UCSD-AML1 (cell line): ENCODE data around the gene BPIFB2.

Experiments
- DNase-seq: peaks from one replicate; lab custom pipeline; 2025; ENCODE audit not compliant: unreplicated experiment; lab: John Stamatoyannopoulos, UW

BPIFB2 gene

DNA sequence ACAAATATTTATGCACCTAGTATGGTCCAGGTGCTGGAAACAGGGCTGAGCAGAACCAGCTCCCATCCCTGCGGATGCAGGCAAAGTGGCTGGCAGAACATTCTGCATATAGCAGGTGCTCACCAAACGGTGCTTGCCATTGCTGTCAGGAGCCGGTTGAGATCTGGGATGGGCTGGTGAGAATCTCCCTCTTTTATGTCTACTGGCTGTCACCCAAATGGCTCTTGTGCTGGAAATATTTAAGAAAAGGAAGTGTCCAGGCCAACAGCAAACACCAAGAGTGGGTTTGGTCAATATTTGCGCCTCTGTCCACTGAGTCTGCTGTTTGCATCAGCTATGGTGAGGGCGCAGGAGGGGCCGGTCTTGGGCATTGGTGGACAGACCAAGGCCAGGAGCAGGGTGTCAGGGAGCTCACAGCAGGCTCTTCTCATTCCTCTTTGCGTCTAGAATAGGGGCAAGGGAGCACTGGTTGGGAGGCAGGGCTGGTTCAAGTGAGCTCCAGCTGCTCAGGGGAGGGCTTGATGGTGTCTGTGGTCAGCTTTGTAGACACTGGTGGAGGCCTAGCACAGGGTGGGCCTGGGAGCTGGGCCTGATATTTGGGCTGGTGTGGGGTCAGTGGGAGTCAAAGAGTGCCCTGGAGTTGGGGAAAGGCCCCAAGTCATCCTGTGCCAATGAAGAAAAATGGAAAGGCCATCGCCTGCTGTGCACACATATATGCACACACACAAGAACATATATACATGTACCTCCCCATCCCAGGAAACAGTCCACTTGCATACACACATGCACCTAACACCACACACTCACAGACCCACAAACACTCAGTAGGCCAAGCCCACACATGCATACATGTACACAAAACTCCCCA, 1.4 kb upstream of the BPIFB2 start:
- no peak for DNase-seq

DNA sequence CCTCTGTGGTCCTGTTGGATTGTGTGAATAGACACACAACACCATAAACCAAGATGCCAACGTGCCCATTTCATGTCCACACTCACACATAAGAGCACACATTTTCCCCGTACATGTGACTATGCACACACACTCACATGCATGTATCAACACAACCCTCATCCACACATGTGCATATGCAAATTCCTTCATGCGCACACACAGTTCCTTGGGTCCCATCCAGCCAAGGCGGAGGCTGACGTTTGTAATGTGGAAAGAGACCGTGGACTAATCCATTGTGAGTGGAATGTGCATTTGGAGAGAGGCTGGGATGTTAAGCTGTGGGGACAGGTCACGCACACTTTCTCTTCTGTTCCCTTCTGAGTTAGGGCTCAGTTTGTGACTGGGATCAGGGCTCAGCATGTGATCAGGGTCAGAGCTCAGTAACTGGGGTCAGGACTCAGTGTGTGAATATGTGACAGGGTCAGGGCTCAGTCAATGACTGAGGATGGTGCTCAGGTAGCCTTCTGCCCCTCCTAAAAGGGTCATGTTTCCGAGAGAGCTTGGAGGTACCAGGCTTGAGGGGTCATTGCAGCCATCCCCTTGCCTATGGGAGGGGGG, 628 bp upstream of the BPIFB2 start:
- no peak for DNase-seq

DNA sequence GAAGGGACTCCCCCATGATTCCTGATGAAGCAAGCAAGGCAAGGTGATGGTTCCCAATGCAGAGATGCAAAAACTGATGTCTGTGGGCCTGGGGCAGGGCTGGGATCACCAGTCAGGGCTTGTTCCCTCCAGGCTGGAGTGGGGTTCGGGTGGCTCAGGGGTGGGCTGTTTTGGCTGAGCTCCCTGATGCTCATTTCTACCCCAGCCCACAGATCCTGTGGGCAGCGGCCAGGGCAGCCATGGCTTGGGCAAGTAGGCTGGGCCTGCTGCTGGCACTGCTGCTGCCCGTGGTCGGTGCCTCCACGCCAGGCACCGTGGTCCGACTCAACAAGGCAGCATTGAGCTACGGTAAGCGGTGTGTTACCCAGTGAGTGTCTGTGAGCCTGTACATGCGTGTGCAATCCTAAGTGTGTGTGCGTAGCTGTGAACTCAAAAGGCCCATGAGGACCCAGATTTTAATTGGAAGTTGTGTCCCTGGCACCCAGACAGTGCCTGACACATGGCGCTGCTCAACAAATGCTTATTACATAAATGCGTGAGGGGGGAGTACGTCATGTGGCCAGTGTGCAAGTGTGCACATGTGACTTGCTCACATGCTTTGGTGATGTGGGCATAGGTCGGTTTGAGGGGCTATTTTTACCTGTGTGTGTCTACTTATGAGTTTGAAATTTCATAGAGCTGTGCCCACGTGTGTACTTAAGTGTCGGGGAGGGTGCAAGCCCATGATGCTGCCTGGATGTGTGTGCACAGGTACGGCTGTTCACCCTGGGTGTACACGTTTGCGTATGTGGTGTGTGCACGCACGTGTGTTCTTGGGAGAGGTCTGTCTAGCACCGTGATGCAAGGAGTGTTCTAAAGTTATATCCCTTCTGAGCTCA, 1.1 kb downstream of the BPIFB2 start:
- no peak for DNase-seq

DNA sequence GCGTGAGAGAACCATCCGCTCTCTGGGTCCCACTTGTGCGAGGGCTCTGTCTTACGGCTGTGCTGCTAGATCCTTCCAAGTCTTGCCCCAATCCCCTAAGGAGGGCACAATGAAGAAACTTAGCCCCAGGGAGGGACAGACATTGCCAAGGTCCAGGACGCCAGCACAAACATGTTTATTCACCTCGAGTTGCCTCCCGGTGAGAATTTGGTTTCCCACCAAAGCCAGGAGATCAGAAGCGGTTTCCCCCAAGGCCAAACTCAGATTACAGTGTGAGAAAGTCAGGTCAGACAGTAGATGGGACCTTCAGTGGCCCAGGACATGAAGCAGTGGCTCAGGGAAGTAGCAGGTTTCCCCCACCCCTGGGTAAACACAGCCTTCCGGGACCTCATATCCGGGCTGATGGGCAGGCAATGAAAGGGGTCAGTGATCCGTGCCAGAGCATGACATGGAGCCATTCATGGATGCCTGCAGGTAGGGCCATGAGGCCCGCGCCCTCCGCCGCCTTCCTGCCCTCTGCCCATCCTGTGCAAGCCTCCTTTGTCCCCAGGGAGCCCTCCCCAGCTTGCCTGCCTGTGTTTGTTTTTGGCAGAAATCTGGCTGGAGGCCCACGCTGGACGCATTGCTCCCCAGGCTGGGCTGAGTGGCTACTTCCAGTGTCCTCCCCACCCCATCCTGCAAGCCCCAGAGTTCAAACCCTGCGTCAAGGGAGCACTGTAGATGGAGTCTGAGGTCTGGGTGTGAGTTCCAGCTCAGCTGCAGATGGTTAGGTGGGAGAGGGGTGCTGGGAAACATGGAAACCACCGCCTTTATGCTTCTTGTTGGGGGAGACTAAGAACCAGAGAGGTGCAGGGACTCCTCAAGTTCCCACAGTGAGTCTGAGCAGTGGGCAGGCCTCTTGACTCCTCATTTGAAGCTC, 2.0 kb downstream of the BPIFB2 start:
- no peak for DNase-seq

DNA sequence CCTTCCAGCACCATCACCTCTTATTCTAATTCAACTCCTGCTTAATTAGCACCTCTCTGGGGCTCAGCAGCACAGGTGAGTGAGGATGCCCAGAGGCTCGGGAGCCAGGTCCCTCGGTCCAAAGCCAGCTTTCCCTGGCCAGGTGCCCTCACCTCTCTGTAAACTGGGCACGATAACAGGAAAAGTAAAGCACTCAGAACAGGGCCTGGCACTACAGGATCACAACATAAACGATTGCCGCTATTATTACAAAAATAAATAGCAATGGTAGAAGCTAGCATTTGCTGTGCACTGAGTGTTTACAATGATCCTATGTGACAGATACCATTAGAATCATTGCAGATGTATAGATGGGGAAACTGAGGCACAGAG, 2.6 kb downstream of the BPIFB2 start:
- DNase-seq = no peak

DNA sequence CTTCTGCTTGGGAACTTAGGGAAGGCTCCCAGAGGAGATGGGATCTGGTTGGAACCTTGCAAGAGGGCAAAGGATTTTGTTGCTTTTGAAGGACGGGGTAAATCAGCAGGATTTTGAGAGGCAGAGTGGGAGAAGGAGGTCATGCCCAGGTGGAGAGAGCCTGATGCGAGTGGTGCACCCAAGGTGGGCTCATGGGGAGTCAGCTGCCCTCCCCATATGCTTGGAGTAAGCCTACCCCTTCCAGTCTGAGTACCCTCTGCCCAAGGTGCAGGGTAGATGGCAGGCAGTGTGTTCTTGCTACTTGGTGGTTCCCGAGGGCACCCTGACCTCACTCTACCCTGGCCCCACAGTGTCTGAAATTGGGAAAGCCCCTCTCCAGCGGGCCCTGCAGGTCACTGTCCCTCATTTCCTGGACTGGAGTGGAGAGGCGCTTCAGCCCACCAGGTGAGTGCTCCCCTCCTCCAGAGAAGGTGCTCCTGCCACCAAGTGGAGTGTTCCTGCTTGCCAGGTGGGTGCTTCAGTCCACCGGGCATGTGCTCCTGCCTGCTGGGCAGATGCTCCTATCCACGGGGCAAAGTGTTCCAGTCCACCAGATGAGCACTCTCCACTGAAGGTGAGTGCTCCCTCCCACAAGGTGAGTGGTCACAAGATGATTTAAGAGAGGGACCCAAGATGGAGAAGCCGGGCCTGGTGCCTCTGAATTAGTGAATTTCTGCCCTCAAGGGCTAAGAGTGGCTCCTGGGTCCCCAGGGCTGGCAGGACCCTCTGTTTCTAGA, 3.4 kb downstream of the BPIFB2 start:
- DNase-seq = no peak

DNA sequence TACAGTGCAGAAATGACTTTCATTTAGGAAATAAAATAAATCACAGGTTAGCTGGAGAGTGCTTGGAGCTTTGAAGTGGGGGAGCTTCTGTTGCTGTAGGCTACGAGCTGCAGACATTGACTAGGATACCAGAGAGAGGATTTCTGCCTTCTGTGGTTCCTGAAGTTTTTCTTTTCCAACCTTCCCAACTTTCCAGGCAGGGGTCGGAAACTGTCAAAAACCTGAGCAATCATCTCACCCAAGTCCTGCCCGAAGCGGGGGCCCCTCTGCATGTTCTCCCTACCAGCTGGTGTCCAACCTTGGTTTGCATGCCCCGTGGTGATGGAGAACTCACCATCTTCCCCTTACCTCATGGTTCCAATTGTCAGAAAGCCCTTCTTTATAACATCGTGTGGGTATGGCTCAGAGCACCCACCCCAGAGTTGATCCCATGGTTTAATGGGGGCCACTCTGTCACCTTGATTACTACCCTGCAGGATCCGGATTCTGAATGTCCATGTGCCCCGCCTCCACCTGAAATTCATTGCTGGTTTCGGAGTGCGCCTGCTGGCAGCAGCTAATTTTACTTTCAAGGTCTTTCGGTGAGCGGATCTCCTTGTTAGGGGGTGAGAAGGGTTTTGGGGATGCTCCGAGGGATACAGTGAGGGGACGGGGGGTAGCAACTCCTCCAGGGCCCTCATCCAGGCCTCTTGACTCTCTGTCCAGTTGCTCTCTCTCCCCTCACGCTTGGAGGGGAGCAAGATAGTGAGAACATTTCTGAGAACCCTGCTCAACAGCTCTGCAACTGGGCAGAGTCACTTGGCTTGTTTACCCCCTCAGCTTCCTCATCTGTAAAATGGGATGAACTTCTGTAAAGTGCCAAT, 5.1 kb downstream of the BPIFB2 start:
- no peak for DNase-seq

DNA sequence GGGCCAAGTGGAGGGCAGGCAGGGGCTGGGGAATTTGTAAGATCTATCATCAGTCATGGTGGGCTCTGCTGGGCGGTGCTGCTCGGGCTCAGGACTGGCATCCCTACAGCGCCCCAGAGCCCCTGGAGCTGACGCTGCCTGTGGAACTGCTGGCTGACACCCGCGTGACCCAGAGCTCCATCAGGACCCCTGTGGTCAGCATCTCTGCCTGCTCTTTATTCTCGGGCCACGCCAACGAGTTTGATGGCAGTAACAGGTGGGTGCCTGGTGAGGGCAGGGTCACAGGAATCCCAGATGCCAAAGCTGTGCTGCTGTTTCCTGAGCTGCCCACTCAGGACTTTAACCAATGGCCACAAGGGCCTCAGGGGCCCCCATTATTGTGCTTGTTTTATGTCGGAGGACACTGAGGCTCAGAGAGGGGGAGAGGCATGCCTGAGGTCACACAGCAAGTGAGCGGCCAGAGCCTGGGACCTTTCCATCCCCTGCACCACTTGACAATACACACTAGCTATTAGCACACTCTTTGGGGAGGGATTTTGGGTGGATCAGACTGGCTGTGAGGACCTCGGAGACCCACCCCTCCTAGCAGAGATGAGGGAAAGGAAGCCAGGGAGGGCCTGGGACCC, 6.3 kb downstream of the BPIFB2 start:
- no peak for DNase-seq

DNA sequence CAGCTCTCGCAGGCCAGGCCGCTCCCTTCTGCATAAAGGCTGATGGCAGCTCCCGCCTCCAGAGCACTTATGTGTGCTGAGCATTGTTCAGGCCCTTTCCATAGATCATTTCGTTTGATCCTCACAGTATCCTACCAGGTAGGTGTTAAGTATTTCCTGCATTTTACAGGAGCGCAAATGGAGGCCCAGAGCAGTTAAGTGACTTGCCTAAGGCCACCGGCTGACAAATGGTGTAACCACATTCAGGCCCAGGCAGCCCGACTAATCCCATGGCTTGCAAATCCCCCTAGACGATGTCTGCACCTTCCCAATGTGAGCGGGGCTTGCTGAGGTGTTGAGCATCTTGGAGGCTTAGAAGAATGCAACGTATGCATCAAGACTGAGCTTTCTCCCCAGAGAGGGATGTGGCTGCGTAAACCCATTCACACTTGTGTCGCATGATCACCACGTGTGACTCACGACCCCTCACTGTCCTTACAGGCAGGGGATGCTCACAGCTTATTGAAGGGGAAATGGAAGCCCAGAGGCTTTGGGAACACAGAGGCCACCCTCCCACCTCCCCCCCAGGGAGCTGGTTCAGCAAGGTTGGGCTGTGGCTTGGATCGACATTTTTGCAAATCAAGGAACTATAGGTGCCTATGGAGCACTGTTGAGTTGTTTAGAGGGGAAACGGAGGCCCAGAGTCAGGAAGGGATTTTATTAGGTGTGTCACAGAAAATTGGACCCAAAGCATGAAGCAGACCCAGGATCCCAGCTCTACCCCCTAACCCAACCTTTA, 7.0 kb downstream of the BPIFB2 start:
- no peak for DNase-seq

DNA sequence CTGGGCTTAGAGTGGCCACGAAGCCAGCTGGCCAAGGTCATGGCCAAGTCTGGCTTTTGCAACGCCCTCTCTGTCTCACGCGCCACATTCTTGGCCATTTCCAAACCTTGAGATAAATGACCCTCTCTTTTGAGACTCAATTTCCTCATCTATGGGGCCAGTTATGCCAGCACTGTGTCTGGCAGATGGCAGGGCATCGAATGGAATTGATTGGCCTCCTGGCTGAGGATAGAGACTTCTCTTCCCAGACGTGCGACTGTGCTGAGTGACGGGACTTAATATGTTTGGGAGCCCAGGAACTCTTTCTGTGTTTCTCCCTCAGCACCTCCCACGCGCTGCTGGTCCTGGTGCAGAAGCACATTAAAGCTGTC, 7.6 kb downstream of the BPIFB2 start:
- no peak for DNase-seq

DNA sequence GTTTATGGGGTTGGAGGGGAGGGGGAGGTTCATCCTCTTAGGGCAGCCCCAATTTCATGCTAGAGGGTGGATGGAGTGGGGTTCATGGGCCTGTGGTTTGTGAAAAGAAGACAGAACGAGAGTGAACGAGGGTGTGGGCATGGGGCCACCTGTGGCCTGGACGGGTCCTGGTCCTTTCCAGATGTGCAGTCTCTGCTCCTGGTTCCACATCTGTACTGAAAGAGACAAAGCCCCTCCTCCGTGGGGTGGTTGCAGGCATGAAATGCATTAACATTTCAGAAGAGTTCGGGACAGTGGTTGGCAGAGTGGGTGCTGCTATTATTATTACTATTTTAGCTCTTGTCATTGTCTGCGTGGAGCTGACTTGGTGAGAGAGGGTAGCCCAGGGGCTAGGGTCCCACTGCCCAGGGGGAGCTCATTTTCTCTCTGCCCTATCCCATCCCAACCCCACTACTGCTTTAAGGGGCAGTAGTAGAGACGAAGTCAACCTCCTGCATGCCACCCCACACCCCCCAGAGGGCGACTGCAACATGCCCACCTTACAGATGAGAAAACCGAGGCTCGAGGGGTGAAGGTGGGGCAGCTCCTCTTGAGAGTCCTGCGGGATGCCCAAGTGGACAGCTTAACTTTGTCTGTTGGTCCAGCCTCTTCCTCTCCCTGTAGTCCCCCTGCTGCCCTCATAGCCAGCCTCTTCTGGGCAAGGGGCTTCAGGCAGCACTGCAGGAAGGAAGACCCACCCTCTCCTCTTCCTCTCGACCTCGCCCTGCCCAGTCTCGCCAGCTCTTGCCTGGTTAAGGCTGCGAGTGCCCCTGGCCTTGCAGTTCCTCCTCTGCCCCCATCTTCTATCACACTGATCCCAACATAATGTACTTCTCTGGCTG, 8.4 kb downstream of the BPIFB2 start:
- DNase-seq = no peak

DNA sequence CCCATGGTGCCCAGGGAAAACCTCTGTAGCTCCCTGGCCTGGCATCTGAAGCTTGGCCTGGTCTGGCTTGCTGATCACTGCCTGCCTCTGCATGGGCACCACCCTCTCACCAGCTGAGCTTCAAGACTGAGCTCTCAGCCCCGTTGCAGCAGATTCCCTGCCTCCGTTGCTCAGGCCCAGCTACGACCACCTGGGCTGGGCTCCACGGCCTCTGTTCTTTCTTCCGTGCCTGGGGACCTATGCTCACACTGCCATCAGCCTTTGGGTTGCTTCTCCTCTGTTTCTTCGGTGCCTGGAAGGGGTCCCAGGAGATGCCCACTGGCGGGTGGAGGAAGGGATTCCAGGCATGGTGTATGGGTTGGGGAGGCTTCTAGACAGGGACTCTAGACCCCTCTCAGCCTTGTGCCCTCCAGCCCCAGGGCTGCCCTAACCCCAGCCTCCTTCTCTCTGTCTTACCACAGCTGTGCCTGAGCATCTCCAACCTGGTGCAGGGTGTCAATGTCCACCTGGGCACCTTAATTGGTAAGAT, 9.1 kb downstream of the BPIFB2 start:
- no peak for DNase-seq

DNA sequence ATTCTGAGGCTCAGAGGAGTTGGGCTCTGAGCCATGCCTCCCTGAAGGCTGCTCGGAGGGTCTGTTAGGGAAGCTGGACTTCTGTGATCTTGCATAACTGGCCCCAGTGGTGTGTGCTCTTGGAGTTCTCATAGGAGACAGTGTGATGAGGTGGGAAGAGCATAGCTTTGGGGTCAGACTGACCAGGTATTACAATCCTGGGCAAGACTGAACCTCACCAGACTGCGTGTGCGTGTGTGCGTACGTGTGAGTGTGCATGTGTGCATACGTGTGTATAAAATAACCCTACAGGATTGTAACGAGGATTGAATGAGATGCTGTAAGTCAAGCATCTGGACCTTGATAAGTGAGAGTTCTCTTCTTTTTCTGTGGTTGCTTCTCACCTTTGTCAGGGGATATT, 10.0 kb downstream of the BPIFB2 start:
- DNase-seq = no peak

DNA sequence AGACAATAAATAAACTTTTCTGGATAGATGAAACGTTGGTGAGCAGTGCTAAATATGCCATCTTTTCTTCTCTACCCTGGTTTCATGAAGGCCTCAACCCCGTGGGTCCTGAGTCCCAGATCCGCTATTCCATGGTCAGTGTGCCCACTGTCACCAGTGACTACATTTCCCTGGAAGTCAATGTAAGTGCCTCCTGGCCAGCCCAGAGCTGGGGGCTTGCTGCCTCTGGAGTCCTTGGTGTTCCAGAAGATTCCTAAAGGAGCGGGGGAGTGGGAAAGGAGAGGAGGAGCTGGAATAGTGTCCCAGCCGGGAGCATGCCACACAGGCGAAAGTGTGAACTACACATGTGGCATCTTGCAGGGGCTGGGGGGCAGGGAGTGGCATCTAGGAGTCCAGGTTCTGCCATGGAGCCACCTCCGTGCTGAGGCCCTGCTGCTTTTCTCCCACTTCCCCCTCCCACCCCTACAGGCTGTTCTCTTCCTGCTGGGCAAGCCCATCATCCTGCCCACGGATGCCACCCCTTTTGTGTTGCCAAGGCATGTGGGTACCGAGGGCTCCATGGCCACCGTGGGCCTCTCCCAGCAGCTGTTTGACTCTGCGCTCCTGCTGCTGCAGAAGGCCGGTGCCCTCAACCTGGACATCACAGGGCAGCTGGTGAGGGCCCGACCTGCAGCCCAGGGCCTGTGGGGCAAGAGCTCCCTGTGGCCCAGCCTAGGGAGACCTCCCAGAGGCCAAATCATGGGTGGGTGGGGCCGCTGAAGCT, 10.8 kb downstream of the BPIFB2 start:
- no peak for DNase-seq

DNA sequence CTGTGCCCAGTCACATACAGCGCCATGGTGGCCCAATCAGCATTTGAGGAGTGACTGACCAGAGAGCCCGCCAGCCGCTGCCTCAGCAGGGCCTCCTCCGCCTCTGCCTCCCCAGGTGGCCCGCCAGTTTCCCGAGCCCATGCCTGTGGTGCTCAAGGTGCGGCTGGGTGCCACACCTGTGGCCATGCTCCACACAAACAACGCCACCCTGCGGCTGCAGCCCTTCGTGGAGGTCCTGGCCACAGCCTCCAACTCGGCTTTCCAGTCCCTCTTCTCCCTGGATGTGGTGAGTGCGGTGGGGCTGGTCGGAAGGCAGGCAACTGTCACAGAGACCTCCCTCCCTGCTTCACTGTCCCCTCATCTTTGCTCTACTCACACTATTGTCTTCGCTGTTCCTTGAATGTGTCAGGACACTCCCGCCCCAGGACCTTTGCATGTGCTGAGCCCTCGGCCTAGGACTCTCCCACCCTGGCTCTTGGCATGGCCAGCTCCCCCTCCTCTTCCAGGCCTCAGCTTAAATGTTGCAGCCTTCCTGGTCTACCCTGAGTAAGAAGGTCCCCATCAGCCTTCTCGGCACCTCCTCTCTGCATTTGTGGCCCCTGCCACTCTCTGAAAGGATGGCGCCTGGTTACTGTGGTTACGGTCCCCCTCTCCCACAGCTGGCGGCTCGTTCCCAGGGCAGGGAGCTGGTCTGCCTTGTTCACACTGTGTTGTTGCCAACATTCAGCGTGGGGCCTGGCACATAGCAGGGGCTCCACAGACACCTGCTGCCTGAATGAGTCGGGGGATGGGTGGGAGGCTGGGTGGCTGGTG, 12.2 kb downstream of the BPIFB2 start:
- DNase-seq = no peak
